Muscle of leg (tissue), 11 donors: ENCODE data around the gene IL17RB. TPM values are rescaled to one million over a fixed set of nuclear protein-coding genes. Genes with fewer than 3 reads are reported as not detected.
A peak's percentile ranks its signal among the peaks of the same experiment; 100 is the strongest.

Experiments
- DNase-seq: peaks from one replicate; pipeline ENCODE4 v3.0.0; 2013
- H3K27ac ChIP-seq: one replicate; pipeline ENCODE4 v1.5.1; 2013; ENCODE audit warnings: mild to moderate bottlenecking, low read length, control low read depth
- H3K27me3 ChIP-seq: one replicate; pipeline ENCODE4 v1.6.1; 2013; ENCODE audit warnings: low read length; ENCODE audit not compliant: control insufficient read depth, insufficient read depth
- H3K36me3 ChIP-seq: one replicate; pipeline ENCODE4 v1.6.1; 2013; ENCODE audit warnings: low read length; ENCODE audit not compliant: control insufficient read depth, insufficient read depth
- H3K4me1 ChIP-seq: one replicate; pipeline ENCODE4 v1.6.1; 2013; ENCODE audit warnings: low read length; ENCODE audit not compliant: control insufficient read depth, insufficient read depth
- H3K4me3 ChIP-seq: one replicate; pipeline ENCODE4 v1.5.1; 2013; ENCODE audit warnings: low read length, control low read depth
- H3K9me3 ChIP-seq: replicated peaks from 2 replicates; pipeline ENCODE4 v1.6.1; 2013; ENCODE audit warnings: low read depth, low read length; ENCODE audit not compliant: control insufficient read depth
- WGBS: methylation state at CpG from one replicate; pipeline ENCODE4 v1.1.5; 2013; ENCODE audit warnings: missing lambda C conversion rate; ENCODE audit not compliant: insufficient coverage; 5-methylcytosine and 5-hydroxymethylcytosine counted together
- polyA plus RNA-seq, 8 donors: library from polyadenylated mRNA; unstranded; fragments of 120-200 nt; gene quantifications; one replicate each; pipeline versions ENCODE4 v1.2.1 to v1.2.3, GENCODE V29; 2013; ENCODE audit warnings: inconsistent platforms in 1 of 8, low replicate concordance in 1 of 8; ENCODE audit not compliant: insufficient read length in 8 of 8, insufficient read depth in 1 of 8
- total RNA-seq: library from RNA; stranded (reverse); fragments of 120-200 nt; gene quantifications from one replicate; pipeline ENCODE4 v1.2.4, GENCODE V29; 2013

The IL17RB gene
- total and polyA plus RNA-seq, 9 donors: 0.93 to 4.5 (median 3.4) TPM

- no peak overlapping the region for H3K27ac ChIP-seq
- no peak for DNase-seq
- H3K4me3 ChIP-seq: no peak overlapping the region
- peaks cover 6% of the 10 kb centered on the region for H3K4me1 ChIP-seq
- no peaks in the 10 kb centered on the region for H3K36me3 ChIP-seq
- H3K9me3 ChIP-seq: no peaks in the 10 kb centered on the region
- H3K27me3 ChIP-seq: peaks cover 40% of the 10 kb centered on the region
- WGBS: 60% methylated on average over 8 of the region's 10 CpGs
These were observed 2.9 kb upstream of the IL17RB start for GRCh38 chr3:53843195-53844177.

DNA sequence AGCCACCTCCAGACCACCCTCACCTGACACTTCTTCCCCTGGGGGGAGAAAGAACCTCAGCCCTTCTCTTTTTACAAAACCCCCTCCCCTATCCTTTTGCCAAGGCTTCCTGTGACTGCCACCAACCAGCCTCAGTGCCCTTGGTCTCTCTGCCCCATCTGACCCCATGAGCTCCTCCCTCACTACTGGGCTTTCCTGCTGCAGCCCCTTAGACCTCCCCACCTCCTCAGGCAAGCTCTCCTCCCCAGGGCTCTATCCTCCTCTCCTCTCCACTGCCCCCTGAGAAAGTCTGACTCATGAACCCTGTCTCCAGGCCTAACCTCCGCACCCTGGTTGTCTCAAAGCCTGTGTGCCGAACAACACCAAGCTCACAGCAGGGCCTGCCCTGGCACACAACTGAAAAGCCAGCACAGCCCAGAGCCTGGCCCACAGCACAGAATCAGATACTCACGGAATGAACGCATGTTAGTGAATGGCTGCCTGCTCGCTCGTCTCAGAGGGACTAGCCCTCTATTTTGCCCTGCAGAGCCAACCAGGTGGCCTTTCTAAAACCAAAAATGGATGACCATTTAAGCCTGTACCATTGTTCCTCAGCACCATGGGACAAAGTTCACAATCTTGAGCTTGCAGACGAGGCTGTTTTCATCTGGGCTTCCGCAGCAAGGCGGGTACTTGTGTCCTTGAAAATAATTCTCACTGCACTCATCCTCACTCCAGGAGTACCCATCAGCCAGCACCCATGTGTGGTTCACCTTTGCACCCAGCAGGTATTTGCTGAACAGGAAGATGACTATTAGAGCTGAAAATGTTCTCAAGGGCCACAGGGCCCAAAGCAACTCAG is 1.9 kb upstream of the IL17RB start:
- H3K27ac ChIP-seq: no peak overlapping the region
- 80% methylated on average over 9 of the region's 9 CpGs for WGBS
- H3K4me1 ChIP-seq: peaks cover 6% of the 10 kb centered on the region
- H3K36me3 ChIP-seq: no peaks in the 10 kb centered on the region
- H3K9me3 ChIP-seq: no peaks in the 10 kb centered on the region
- H3K4me3 ChIP-seq: no peak overlapping the region
- peaks cover 44% of the 10 kb centered on the region for H3K27me3 ChIP-seq
- DNase-seq: no peak

DNA sequence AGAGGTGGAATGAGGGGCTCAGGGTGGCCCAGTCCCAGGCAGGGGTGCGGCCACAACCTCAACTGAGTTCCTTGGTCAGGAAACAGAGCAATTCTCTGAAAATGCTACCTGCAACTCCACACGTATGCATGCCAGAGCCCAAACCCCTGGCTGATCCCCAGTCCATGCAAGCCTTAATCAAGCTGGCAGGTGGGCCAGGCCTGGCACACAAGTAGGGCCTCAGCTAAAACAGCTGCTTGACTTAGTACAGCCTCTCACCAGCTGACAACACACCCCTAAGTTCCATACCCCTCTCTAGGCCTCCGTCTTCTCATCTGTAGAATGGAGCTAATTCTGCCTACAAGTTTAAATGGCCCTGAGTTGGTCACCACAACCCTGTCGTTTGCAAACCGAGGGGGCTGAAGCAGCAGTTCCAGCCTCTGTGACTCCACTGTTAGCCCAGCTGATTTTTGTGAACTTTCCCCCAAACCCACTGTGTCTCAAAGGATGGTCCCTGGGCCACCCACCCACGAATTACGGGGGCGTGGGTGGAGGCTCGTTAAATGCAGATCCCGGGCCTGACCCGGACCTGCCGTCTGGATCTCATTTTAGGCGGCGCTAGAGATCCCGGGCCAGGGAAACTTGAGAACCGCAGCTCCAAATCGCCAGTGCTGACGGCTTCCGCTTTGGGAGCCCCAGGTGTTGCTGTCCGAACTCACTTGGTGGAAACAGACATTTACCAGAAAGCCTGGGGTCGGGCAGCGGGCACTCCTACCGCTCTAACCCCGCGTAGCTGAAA is 1.1 kb upstream of the IL17RB start:
- Histone ChIP-seq H3K4me3 (peak overlapping the region; percentile 56), H3K4me1 (peaks cover 6% of the 10 kb centered on the region), H3K9me3 (no peaks in the 10 kb centered on the region), H3K27ac (no peak overlapping the region), H3K36me3 (no peaks in the 10 kb centered on the region), H3K27me3 (peaks cover 44% of the 10 kb centered on the region)
- peak; percentile 88 for DNase-seq
- 14% methylated on average over 25 of the region's 25 CpGs for WGBS

GRCh38 chr3:53845881-53846133 is 561 bp upstream of the IL17RB start:
- no peaks in the 10 kb centered on the region for H3K9me3 ChIP-seq
- peaks cover 6% of the 10 kb centered on the region for H3K4me1 ChIP-seq
- WGBS: under 1% methylated on average over 34 of the region's 34 CpGs
- H3K4me3 ChIP-seq: peak overlapping the region; percentile 56
- H3K36me3 ChIP-seq: no peaks in the 10 kb centered on the region
- DNase-seq: no peak
- H3K27me3 ChIP-seq: peaks cover 44% of the 10 kb centered on the region
- H3K27ac ChIP-seq: no peak overlapping the region

DNA sequence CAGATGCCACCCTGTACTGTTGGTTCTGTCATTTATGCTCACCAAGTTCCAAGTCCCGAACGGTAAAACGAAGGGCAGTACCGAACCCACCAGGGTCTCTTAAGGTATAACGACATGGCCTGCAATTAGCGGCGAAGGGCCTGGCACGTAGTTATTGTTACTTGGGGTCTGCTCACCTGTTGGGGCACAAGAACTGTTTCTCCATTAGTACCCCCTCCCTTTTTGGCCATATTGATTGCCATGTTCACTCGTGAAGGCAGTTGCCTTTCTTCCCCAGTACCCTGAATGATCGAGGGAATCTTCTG is 435 bp downstream of the IL17RB start:
- no peak overlapping the region for H3K27ac ChIP-seq
- H3K36me3 ChIP-seq: no peaks in the 10 kb centered on the region
- DNase-seq: no peak
- peak overlapping the region; percentile 56 for H3K4me3 ChIP-seq
- H3K4me1 ChIP-seq: peaks cover 6% of the 10 kb centered on the region
- peaks cover 44% of the 10 kb centered on the region for H3K27me3 ChIP-seq
- WGBS: 61% methylated on average over 5 of the region's 10 CpGs
- no peaks in the 10 kb centered on the region for H3K9me3 ChIP-seq

DNA sequence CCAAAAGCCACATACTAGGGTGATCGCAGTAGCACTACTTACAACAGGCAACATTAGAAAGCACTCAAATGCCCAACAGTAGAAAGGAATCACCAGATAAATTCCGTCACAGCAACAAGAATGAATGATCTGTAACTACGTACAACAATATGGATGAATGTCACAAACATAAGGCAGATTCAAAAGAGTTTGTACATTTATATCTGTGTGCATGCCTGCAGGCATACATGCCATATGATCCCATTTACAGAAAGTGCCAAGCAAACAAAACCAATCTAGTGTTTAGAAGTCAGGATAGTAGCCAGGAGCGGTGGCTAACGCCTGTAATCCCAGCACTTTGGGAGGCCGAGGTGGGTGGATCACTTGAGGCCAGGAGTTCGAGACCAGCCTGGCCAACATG is 3.5 kb downstream of the IL17RB start:
- Histone ChIP-seq H3K4me1 (peaks cover 6% of the 10 kb centered on the region), H3K27ac (no peak overlapping the region), H3K9me3 (no peaks in the 10 kb centered on the region), H3K36me3 (no peaks in the 10 kb centered on the region), H3K27me3 (peaks cover 31% of the 10 kb centered on the region), H3K4me3 (no peak overlapping the region)
- no peak for DNase-seq
- 100% methylated on average over 1 of the region's 7 CpGs for WGBS

DNA sequence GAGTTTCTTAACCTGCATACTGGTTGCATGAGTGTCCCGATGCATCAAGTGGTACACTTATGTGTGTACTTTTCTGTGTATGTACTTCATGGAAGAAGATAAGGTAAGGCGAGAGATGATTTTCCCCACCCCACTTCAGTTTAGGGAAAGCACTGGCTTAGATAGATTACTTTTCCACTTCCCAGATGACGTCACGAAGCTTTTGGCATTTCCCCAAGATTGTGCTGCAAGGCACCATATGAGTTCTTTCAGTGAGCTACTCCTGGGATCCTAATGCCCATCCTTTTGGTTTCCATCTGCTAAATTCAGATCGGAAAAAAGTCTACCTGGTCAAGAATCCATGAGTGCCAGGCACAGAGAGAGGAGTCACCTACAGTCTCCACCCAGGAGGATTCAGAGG is 4.5 kb downstream of the IL17RB start:
- DNase-seq: peak; percentile 48
- H3K27me3 ChIP-seq: peaks cover 23% of the 10 kb centered on the region

GRCh38 chr3:53856964-53857363 is 10.6 kb downstream of the IL17RB start:
- no peak overlapping the region for H3K27ac ChIP-seq
- no peaks in the 10 kb centered on the region for H3K9me3 ChIP-seq
- DNase-seq: no peak
- no peaks in the 10 kb centered on the region for H3K27me3 ChIP-seq
- H3K4me1 ChIP-seq: no peaks in the 10 kb centered on the region
- WGBS: 75% methylated on average over 2 of the region's 7 CpGs
- no peak overlapping the region for H3K4me3 ChIP-seq
- H3K36me3 ChIP-seq: peaks cover 18% of the 10 kb centered on the region

More for the DNA sequence above, 4.5 kb downstream of the IL17RB start:
- Histone ChIP-seq H3K4me1 (peaks cover 6% of the 10 kb centered on the region), H3K27ac (no peak overlapping the region), H3K4me3 (no peak overlapping the region), H3K36me3 (no peaks in the 10 kb centered on the region), H3K9me3 (no peaks in the 10 kb centered on the region)
- WGBS: 31% methylated on average over 3 of the region's 5 CpGs

GRCh38 chr3:53858096-53858741 is 11.9 kb downstream of the IL17RB start:
- Histone ChIP-seq H3K9me3 (no peaks in the 10 kb centered on the region), H3K4me3 (no peak overlapping the region), H3K36me3 (peaks cover 26% of the 10 kb centered on the region), H3K4me1 (no peaks in the 10 kb centered on the region), H3K27ac (no peak overlapping the region), H3K27me3 (no peaks in the 10 kb centered on the region)
- 84% methylated on average over 7 of the region's 7 CpGs for WGBS
- no peak for DNase-seq
